HG03558 (cell line): ENCODE measurements around the gene TNNT2.

Source experiments
- ATAC-seq: cut with Tn5 transposase; IDR thresholded peaks from one replicate; pipeline ENCODE4 v1.9.1; 2021; ENCODE audit warnings: moderate number of reproducible peaks; ENCODE audit not compliant: unreplicated experiment; ENCODE audit errors: extremely low read depth

TNNT2 gene

DNA sequence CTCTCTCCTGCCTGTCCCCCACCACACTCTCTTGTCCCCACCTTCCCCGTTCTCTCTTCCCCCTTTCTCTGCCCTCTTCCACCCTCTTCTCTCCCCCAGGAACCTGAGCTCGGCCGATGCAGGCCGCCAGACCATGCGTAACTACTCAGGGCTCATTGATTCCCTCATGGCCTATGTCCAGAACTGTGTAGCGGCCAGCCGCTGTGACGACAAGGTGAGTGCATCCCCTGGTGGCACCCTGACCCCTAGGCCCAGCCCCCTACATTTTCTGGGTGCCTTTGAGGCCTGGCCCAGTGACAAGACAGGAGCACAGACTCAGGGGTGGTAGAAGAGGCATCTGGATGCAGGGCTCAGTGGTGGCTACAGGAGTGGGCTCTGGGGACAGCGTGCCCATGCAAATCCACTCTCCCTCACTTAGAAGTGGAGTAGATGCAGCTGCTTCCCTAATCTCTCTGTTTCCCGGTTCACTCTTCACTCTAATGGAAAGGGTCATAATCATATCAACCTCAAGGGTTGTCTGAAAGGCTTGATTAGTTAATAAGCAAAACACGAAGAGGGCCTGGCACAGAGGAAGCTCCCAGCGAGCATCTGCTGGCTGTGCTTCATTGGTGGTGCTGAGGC lies 57.2 kb downstream of the TNNT2 start:
- no peak for ATAC-seq

DNA sequence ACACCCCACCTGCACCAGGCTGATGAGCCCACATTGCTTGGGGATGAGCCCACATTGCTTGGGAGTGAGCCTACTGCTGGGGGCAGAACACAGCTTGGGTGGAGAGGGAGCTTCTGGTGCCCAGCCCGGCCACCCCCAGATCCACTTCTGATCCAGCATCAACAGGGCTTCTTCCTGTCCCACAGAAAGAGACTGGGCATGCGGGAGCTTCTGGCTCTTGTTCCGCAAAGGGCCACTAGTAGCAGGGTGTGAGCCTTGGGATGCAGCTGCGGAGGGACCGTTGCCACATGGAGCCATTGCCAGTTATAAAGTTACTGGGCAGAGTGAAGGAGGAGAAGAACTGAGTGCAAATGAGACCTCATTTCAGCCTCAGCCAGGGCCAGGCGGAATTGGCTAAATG lies 57.8 kb downstream of the TNNT2 start:
- ATAC-seq: no peak

DNA sequence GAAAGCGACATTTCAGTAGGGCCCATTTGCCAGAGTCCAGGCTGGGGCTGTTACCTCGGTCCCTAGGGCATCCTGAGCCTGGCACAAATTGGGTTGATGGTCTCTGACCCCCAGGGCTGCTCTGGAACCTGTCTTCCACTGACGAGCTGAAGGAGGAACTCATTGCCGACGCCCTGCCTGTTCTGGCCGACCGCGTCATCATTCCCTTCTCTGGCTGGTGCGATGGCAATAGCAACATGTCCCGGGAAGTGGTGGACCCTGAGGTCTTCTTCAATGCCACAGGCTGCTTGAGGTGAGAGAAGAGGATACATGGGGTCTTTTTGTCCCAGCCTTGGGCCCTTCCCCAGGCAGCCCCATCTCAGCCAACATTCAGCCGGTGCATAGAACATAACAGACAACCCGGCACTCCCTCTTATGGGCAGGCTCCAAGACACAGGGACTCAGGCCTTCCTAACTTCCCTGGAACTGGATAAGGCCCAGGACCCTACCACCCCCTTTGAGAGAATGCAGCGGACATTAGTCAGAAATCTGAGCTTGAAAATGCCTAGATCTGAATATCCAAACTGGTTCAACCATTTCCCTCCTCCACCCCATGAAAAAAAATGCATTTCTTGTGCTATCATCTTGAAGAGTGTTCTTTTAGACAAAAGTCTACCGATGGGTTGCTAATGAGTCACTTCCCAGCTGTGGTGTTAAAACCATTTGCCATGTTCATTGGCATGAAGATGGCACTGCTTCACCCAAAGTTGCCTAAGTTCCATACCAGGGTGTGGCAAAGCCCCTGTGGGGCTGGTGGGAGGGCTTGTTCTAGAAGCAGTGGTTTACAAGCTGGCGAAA lies 58.8 kb downstream of the TNNT2 start:
- ATAC-seq: no peak

DNA sequence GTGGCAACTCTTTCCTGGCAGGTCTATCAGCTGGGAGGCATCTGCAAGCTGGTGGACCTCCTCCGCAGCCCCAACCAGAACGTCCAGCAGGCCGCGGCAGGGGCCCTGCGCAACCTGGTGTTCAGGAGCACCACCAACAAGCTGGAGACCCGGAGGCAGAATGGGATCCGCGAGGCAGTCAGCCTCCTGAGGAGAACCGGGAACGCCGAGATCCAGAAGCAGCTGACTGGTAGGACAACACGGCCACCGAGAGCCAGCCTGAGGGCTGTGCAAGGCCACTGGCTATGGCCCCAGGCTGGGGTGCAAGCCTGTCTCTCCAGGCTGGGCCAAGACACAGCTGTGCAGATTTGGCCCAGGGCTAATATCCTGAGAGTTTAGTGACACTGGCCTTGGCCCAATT lies 59.9 kb downstream of the TNNT2 start:
- no peak for ATAC-seq

DNA sequence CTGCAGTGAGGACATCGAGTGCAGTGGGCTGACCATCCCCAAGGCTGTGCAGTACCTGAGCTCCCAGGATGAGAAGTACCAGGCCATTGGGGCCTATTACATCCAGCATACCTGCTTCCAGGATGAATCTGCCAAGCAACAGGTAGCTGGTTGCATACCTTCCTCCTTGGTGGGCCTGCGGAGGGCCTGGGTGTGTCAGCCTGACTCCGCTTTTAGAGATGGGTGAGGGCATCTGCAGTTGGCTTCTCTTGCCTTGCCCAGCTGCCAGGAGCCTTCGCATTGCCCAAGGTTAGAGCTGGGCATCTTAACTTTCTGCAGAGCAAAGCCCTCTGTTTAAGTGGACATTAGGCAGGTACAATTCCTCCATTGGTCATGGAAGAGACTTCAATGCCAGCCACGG lies 60.9 kb downstream of the TNNT2 start:
- ATAC-seq: no peak

DNA sequence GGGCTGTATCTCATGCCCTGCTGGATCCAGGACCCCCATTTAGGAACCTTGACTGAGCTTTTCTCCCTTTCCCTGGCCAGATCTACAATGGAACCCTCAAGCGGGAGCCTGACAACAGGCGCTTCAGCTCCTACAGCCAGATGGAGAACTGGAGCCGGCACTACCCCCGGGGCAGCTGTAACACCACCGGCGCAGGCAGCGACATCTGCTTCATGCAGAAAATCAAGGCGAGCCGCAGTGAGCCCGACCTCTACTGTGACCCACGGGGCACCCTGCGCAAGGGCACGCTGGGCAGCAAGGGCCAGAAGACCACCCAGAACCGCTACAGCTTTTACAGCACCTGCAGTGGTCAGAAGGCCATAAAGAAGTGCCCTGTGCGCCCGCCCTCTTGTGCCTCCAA lies 64.4 kb downstream of the TNNT2 start:
- ATAC-seq: no peak

DNA sequence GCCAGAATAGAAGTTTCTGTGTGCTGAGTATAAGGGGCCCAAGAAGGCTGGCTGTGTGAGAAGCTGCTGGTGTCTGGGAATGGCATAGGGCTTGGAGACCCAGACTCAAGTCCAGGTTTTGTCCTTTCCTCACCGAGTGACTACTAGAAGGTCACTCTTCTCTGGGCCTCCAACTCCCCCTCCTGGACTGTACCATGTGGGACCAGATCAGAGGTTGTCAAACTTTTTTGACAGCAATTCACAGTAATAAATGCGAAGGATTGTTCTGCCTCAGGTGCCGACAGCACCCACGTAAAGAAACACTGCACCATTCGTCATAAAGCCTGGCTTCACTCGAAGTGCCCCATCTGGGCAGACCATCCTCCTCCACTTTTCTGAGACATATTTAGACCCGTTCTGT lies 65.2 kb downstream of the TNNT2 start:
- ATAC-seq: no peak

DNA sequence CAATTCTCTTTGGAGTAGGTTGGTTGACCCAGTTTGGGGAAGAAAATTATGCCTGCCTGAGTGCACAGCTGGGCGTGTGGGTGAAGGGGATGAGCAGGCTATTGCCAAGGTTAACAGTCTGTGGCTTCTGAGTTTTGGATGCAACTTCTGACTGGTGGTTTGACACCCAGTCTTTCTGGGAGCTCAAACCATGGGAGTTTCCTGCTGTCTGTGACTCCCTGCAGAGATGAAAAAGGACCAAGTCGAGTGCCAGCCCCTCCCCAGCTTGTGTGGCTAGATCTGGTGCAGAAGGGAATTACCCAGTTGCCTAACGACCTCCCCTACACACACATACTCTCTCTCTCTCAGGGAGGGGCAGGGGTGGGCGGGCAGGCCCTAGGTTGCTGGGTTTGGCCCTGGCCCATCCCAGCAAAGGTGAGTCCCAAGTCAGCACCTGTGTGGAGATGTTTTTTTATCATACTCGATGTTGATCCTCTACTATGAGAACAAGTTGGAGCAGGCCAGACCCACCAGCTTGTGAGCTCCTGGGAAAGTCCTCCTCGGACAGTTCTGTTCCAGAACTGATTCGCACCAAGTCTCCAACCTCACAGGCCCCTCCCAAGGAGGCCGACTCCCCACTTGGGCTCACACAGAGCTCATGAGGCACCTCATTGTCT lies 66.0 kb downstream of the TNNT2 start:
- ATAC-seq: no peak

DNA sequence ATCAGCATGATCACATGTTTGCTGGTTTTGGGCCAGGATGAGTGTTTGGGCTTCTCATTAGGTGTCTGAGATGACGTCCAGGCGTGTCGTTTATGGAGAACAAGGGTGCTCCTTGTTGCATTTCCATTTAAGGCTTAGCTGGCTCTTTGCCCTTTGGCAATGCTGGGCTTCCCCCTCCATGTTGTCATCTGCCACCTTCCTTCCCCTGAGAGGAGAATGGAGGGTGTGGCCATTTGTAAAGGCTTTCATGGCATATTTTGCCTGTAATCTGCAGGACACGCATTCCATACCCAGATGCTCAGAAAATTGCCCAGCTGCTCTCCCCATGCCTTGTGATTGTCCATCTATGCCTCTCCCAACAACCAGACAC lies 66.5 kb downstream of the TNNT2 start:
- no peak for ATAC-seq

DNA sequence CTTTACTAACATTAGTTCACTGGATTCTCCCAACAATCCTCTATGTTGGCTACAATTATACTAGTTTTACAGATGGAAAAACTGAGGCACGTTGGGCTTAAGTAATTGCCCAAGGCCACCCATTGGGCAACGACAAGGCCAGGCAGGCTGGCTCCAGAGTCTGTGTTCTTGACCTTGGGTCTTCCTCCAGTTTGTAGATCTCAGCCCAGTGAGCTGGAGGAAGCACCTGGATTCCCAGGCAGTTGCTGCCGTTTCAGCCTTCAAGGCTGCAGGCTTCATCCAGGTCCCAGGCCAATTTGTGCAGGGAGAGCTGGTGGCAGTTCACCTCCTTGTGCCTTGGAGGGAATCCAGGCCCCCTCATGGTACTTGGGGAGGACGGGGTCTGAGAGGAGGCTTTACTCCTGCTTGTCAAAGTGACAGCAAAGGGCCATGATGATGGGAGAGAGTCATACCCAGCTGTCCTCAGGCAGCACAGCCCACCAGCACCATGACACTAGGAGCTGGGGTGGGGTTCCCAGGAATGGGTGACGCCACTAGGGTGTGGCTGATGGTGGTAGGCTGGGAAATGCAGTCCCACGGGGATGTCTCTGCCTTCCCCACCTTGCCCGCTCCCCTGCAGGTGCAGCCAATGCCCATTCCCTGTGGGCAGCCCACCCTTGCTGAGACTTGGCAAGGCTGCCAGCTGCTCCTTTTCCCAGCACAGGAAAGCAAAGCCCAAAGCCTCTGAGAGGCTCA lies 67.1 kb downstream of the TNNT2 start:
- ATAC-seq: no peak

DNA sequence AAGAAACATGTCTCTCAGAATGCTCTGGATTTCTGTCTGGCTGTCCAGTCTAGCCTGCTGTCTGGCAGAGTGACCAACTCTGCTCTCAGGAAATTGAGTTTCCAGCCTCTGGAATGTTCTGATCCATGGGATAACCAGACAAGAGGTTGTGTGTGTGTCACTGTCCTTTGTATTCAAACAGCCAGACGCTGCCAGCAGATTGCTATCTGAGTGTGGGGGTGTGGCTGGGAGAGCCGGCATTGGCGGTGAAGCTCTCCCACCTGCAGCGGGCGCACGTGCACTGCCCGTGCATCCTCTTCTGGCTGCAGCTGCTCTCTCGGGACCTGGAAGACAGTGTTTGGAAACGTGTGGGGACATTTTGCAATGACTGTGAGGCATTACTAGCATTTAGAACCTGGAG lies 68.1 kb downstream of the TNNT2 start:
- no peak for ATAC-seq
